ENCODE results near the gene CTCF.
A peak's percentile ranks its signal among the peaks of the same experiment; 100 is the strongest.

Gene CTCF

GRCh38 chr16:67549240-67549639 is 13.1 kb upstream of the CTCF start:
- no peak for DNase-seq (ENCODE audit: low spot score)

- DNase-seq (ENCODE audit: low spot score): no peak
Observed at GRCh38 chr16:67549936-67550335, 12.4 kb upstream of the CTCF start.

- no peak for DNase-seq (ENCODE audit: low spot score)
Observed at GRCh38 chr16:67551091-67551490, 11.2 kb upstream of the CTCF start.

- no peak for DNase-seq (ENCODE audit: low spot score)
Observed at GRCh38 chr16:67551972-67552371, 10.4 kb upstream of the CTCF start.

- no peak for DNase-seq (ENCODE audit: low spot score)
Observed at GRCh38 chr16:67552476-67552875, 9.8 kb upstream of the CTCF start.

- DNase-seq (ENCODE audit: low spot score): no peak
Observed at GRCh38 chr16:67555795-67556212, 6.5 kb upstream of the CTCF start.

- DNase-seq (ENCODE audit: low spot score): no peak
Observed at GRCh38 chr16:67558859-67559258, 3.5 kb upstream of the CTCF start.

GRCh38 chr16:67560827-67561342 is 1.4 kb upstream of the CTCF start:
- DNase-seq (ENCODE audit: low spot score): no peak

GRCh38 chr16:67561501-67561823 is 864 bp upstream of the CTCF start:
- no peak for DNase-seq (ENCODE audit: low spot score)

GRCh38 chr16:67561824-67562525 is 351 bp upstream of the CTCF start:
- peak; percentile 96 for DNase-seq (ENCODE audit: low spot score)

GRCh38 chr16:67562918-67563707 is 787 bp downstream of the CTCF start:
- DNase-seq (ENCODE audit: low spot score): peak; percentile 83

- no peak for DNase-seq (ENCODE audit: low spot score)
Observed at GRCh38 chr16:67563708-67564468, 1.6 kb downstream of the CTCF start.

GRCh38 chr16:67565470-67566100 is 3.3 kb downstream of the CTCF start:
- no peak for DNase-seq (ENCODE audit: low spot score)

GRCh38 chr16:67571464-67571863 is 9.1 kb downstream of the CTCF start:
- DNase-seq (ENCODE audit: low spot score): no peak

GRCh38 chr16:67571981-67572431 is 9.7 kb downstream of the CTCF start:
- DNase-seq (ENCODE audit: low spot score): no peak

GRCh38 chr16:67579686-67580085 is 17.4 kb downstream of the CTCF start:
- no peak for DNase-seq (ENCODE audit: low spot score)

- no peak for DNase-seq (ENCODE audit: low spot score)
Observed at GRCh38 chr16:67580202-67580601, 17.9 kb downstream of the CTCF start.

GRCh38 chr16:67593288-67593687 is 31.0 kb downstream of the CTCF start:
- no peak for DNase-seq (ENCODE audit: low spot score)

GRCh38 chr16:67593701-67594100 is 31.4 kb downstream of the CTCF start:
- DNase-seq (ENCODE audit: low spot score): no peak

- DNase-seq (ENCODE audit: low spot score): no peak
Observed at GRCh38 chr16:67594256-67594915, 32.1 kb downstream of the CTCF start.

GRCh38 chr16:67594956-67595355 is 32.6 kb downstream of the CTCF start:
- no peak for DNase-seq (ENCODE audit: low spot score)

GRCh38 chr16:67598527-67598926 is 36.2 kb downstream of the CTCF start:
- no peak for DNase-seq (ENCODE audit: low spot score)
